Upper lobe of left lung (tissue), 6 donors: ENCODE data around the gene LRP1. TPM values are rescaled to one million over a fixed set of nuclear protein-coding genes. Genes with fewer than 3 reads are reported as not detected.

Source experiments
- ATAC-seq, 2 donors: fragments of 200-7000 bp; cut with Tn5 transposase; one replicate each; pipeline ENCODE4 v1.9.1; 2022; ENCODE audit warnings: mild to moderate bottlenecking in 2 of 2, moderate library complexity in 2 of 2; ENCODE audit not compliant: low FRiP score in 2 of 2
- DNase-seq, 2 donors: peaks; one replicate each; pipeline ENCODE4 v3.0.0-alpha.2; 2019 to 2020
- H3K27ac ChIP-seq, 4 donors: fragments of 200-600 bp; sonication (generic); one replicate each; pipeline ENCODE4 v1.5.1; 2016 to 2019
- H3K27me3 ChIP-seq, 4 donors: fragments of 200-600 bp; sonication (generic); one replicate each; pipeline ENCODE4 v1.5.1; 2017 to 2019
- H3K36me3 ChIP-seq, 4 donors: fragments of 200-600 bp; sonication (generic); one replicate each; pipeline ENCODE4 v1.5.1; 2016 to 2019
- H3K4me1 ChIP-seq, 4 donors: fragments of 200-600 bp; sonication (generic); one replicate each; pipeline ENCODE4 v1.5.1; 2018 to 2019
- H3K4me3 ChIP-seq, 4 donors: fragments of 200-600 bp; sonication (generic); one replicate each; pipeline ENCODE4 v1.5.1; 2017 to 2019; ENCODE audit warnings: mild to moderate bottlenecking in 2 of 4, moderate library complexity in 1 of 4
- H3K9me3 ChIP-seq, 4 donors: fragments of 200-600 bp; sonication (generic); one replicate each; pipeline ENCODE4 v1.5.1; 2018 to 2019
- CTCF ChIP-seq, 6 experiments: fragments of 450-650 bp in 4 of 6; fragments of 200-600 bp in 2 of 6; sonication (generic) in 2 of 6; IDR thresholded peaks; one replicate each; pipeline ENCODE4 v1.5.1; 2016 to 2019; ENCODE audit warnings: antibody characterized with exemption in 6 of 6
- EP300 ChIP-seq, 4 donors: sonication (generic); formaldehyde crosslinking; IDR thresholded peaks; one replicate each; pipeline ENCODE4 v1.5.1; 2017; ENCODE audit warnings: antibody characterized with exemption in 4 of 4, control low read depth in 2 of 4
- POLR2A ChIP-seq, 4 donors: fragments of 450-650 bp; IDR thresholded peaks; one replicate each; pipeline ENCODE4 v1.5.1; 2016 to 2017; ENCODE audit warnings: antibody characterized with exemption in 4 of 4, mild to moderate bottlenecking in 2 of 4
- POLR2AphosphoS5 ChIP-seq, 2 donors: sonication (generic); formaldehyde crosslinking; IDR thresholded peaks; one replicate each; pipeline ENCODE4 v1.5.1; 2017; ENCODE audit warnings: antibody characterized with exemption in 2 of 2
- WGBS, 2 donors: methylation state at CpG; one replicate each; pipeline ENCODE4 v1.1.5; 2017 to 2018; 5-methylcytosine and 5-hydroxymethylcytosine counted together
- total RNA-seq, 6 donors: library from RNA; depleted of rRNA in 4 of 6; stranded (reverse); fragments of >200 nt in 4 of 6; gene quantifications; one replicate each; pipeline versions ENCODE4 v1.1.0 to v1.2.1, GENCODE V29; 2016 to 2021
- donor health status: DM: no; HTN: no; CAD: no; lungs with moderate emphysema.
- donor health status: DM: no; HTN: yes; CAD: no; lungs with severe emphysema.

LRP1 gene
- total RNA-seq, 6 donors from 2014 or later = 137 to 504 (median 308) TPM

GRCh38 chr12:57103856-57104255 lies 24.4 kb upstream of the LRP1 start:
- H3K36me3 ChIP-seq = peaks cover 25 to 86% (median 73%) of the 10 kb centered on the region in 4 donors

GRCh38 chr12:57104292-57104910 lies 23.9 kb upstream of the LRP1 start:
- DNase-seq = no peak
- WGBS, 2 donors = 96% methylated on average over 10 to 12 of the region's 12 CpGs
- Histone ChIP-seq H3K4me3 (no peak overlapping the region), H3K9me3 (no peaks in the 10 kb centered on the region), H3K27me3 (no peaks in the 10 kb centered on the region), H3K36me3 (peaks cover 24 to 81% (median 69%) of the 10 kb centered on the region in 4 donors), H3K4me1 (peaks cover 17 to 30% (median 20%) of the 10 kb centered on the region in 4 donors), H3K27ac (no peak overlapping the region)
- TF ChIP-seq CTCF (IDR thresholded peaks at IDR 0.05) (no peak), POLR2AphosphoS5 (IDR thresholded peaks at IDR 0.05) (no peak), EP300 (IDR thresholded peaks at IDR 0.05) (no peak), POLR2A (IDR thresholded peaks at IDR 0.05) (no peak)
- no peak for ATAC-seq

More at GRCh38 chr12:57103856-57104255, 24.4 kb upstream of the LRP1 start:
- Histone ChIP-seq H3K9me3 (no peaks in the 10 kb centered on the region), H3K4me3 (no peak overlapping the region), H3K27ac (no peak overlapping the region), H3K4me1 (peaks cover 12 to 24% (median 14%) of the 10 kb centered on the region in 4 donors), H3K27me3 (no peaks in the 10 kb centered on the region)
- DNase-seq = no peak
- TF ChIP-seq EP300 (IDR thresholded peaks at IDR 0.05) (no peak), CTCF (IDR thresholded peaks at IDR 0.05) (no peak), POLR2A (IDR thresholded peaks at IDR 0.05) (no peak), POLR2AphosphoS5 (IDR thresholded peaks at IDR 0.05) (no peak)
- no peak for ATAC-seq
- WGBS, 2 donors = 89 to 93% methylated on average over 7 of the region's 7 CpGs

- H3K4me3 ChIP-seq = no peak overlapping the region
- H3K9me3 ChIP-seq = no peaks in the 10 kb centered on the region
- ATAC-seq (no peak), DNase-seq (no peak)
- peaks cover 25 to 38% (median 27%) of the 10 kb centered on the region in 4 donors for H3K4me1 ChIP-seq
- no peak overlapping the region for H3K27ac ChIP-seq
- WGBS, 2 donors = 93 to 97% methylated on average over 12 to 14 of the region's 14 CpGs
- peaks cover 24 to 73% (median 62%) of the 10 kb centered on the region in 4 donors for H3K36me3 ChIP-seq
- TF ChIP-seq CTCF (IDR thresholded peaks at IDR 0.05) = no peak
- no peak for TF ChIP-seq POLR2AphosphoS5 (IDR thresholded peaks at IDR 0.05)
- no peak for TF ChIP-seq POLR2A (IDR thresholded peaks at IDR 0.05)
- no peak for TF ChIP-seq EP300 (IDR thresholded peaks at IDR 0.05)
- H3K27me3 ChIP-seq = no peaks in the 10 kb centered on the region
Measured at GRCh38 chr12:57105011-57105753, 23.1 kb upstream of the LRP1 start.

GRCh38 chr12:57106021-57106708 lies 22.1 kb upstream of the LRP1 start:
- Histone ChIP-seq H3K36me3 (peaks cover 24 to 69% (median 61%) of the 10 kb centered on the region in 4 donors), H3K27me3 (no peaks in the 10 kb centered on the region), H3K27ac (no peak overlapping the region), H3K4me1 (peaks cover 25 to 38% (median 27%) of the 10 kb centered on the region in 4 donors), H3K4me3 (no peak overlapping the region), H3K9me3 (no peaks in the 10 kb centered on the region)
- WGBS, 2 donors = 81 to 85% methylated on average over 7 to 9 of the region's 9 CpGs
- ATAC-seq = no peak
- no peak for DNase-seq
- no peak for TF ChIP-seq POLR2A (IDR thresholded peaks at IDR 0.05)
- no peak for TF ChIP-seq EP300 (IDR thresholded peaks at IDR 0.05)
- TF ChIP-seq CTCF (IDR thresholded peaks at IDR 0.05) = no peak
- no peak for TF ChIP-seq POLR2AphosphoS5 (IDR thresholded peaks at IDR 0.05)
